Heart left ventricle (tissue), 16 donors: ENCODE measurements around the gene RPS29. TPM values are rescaled to one million over a fixed set of nuclear protein-coding genes. Genes with fewer than 3 reads are reported as not detected.
"Not testable (repeated sequence)": the region's sequence is repeated elsewhere in the genome, so short reads cannot be mapped to it uniquely, and the experiment has no call there.

Experiments used
- ATAC-seq, 4 donors: fragments of 200-7000 bp; cut with Tn5 transposase; one replicate each; pipeline ENCODE4 v1.9.1; 2020 to 2022; ENCODE audit warnings: moderate library complexity in 4 of 4, mild to moderate bottlenecking in 3 of 4, moderate number of reproducible peaks in 1 of 4
- DNase-seq, 5 donors: peaks; one replicate each; pipeline ENCODE4 v3.0.0-alpha.2; 2020
- H3K27ac ChIP-seq, 12 donors: fragments of 200-600 bp; sonication (generic) in 4 of 12; one replicate each; pipeline versions ENCODE4 v1.5.0 to v1.8.0; 2016 to 2022; ENCODE audit warnings: mild to moderate bottlenecking in 2 of 12
- H3K27me3 ChIP-seq, 9 donors: fragments of 200-600 bp; sonication (generic) in 2 of 9; one replicate each; pipeline versions ENCODE4 v1.5.1 to v1.8.0; 2016 to 2022; ENCODE audit warnings: mild to moderate bottlenecking in 3 of 9
- H3K36me3 ChIP-seq, 9 donors: fragments of 200-600 bp; sonication (generic) in 2 of 9; one replicate each; pipeline versions ENCODE4 v1.5.0 to v1.8.0; 2018 to 2022; ENCODE audit warnings: mild to moderate bottlenecking in 2 of 9
- H3K4me1 ChIP-seq, 12 donors: fragments of 200-600 bp; sonication (generic) in 4 of 12; one replicate each; pipeline versions ENCODE4 v1.5.0 to v1.8.0; 2016 to 2022; ENCODE audit warnings: mild to moderate bottlenecking in 3 of 12
- H3K4me3 ChIP-seq, 12 donors: fragments of 200-600 bp; sonication (generic) in 4 of 12; one replicate each; pipeline versions ENCODE4 v1.5.0 to v1.8.0; 2017 to 2022; ENCODE audit warnings: mild to moderate bottlenecking in 9 of 12, moderate library complexity in 4 of 12
- H3K9me3 ChIP-seq, 12 donors: fragments of 200-600 bp; sonication (generic) in 4 of 12; one replicate each; pipeline versions ENCODE4 v1.5.0 to v1.8.0; 2016 to 2022; ENCODE audit warnings: mild to moderate bottlenecking in 1 of 12
- POLR2A ChIP-seq, 2 donors: fragments of 450-650 bp; IDR thresholded peaks; one replicate each; pipeline ENCODE4 v1.6.1; 2017; ENCODE audit warnings: antibody characterized with exemption in 2 of 2, mild to moderate bottlenecking in 2 of 2, moderate library complexity in 2 of 2
- WGBS, 4 donors: extraction: QIAGEN DNeasy Blood & Tissue Kit in 2 of 4; methylation state at CpG; one replicate each; pipeline versions ENCODE4 v1.1.5 to v1.1.7; 2013 to 2018; 5-methylcytosine and 5-hydroxymethylcytosine counted together
- intact Hi-C, 10 donors: fragments of 100-400 bp; cut with DNase I; formaldehyde crosslinking; loops; one replicate each; pipeline versions ENCODE4 v1.11.1 to v1.14.2; 2022
- polyA plus RNA-seq, 2 donors: library from polyadenylated mRNA; stranded (reverse); fragments of 200-250 nt; gene quantifications; one replicate each; pipeline ENCODE4 v1.2.3, GENCODE V29; 2013
- total RNA-seq, 9 donors: library from RNA; depleted of rRNA in 2 of 9; stranded (reverse); fragments of >200 nt in 2 of 9; fragmentation: NEBNext Ultra II Directional in 3 of 9; extraction: Animal tissue kit (Norgen Biotek cat#: 25700) in 3 of 9; gene quantifications; one replicate each; pipeline versions ENCODE4 v1.1.0 to v1.2.4, GENCODE V29; 2016 to 2023
- TF ChIP-seq, protein P1 (sequence below), 12 donors: fragments of 200-600 bp; sonication (generic) in 4 of 12; IDR thresholded peaks; one replicate each; pipeline versions ENCODE4 v1.5.0 to v1.8.0; 2018 to 2022; ENCODE audit warnings: antibody characterized with exemption in 12 of 12, mild to moderate bottlenecking in 5 of 12
- donor health status: ischemic (EF 13 %, LVEDD 7.1; RV severe dilation, severe dysfunction).
- donor health status: healthy with polysubstance abuse.
- donor health status: DM: no; HTN: yes; CAD: no.
- donor health status: DM: no; HTN: no; CAD: no.
- donor health status: ischemic (EF 25% LVEDD 6.9; RV normal size, moderate dysfunction).
- donor health status: ischemic (EF 25% LVEDD 5.7; RV mildly dilated, moderate dysfunction).
- donor health status: healthy.
- donor health status: DM: yes; HTN: yes; CAD: no.
- donor health status: ischemic (EF 35%, LVEDD 5.7; RV mildly dilated, moderate dysfunction).
- donor health status: nonischemic (EF 11% LVEDD 7.7; RV severe dilation, severe dysfunction).
- donor health status: DM: yes; HTN: yes; CAD: no.
- donor health status: PGD.
- donor health status: ischemic (EF 29% LVEDD 5.4; RV normal size, mild dysfunction).
- donor health status: nonischemic (EF 23%, LVEDD 6.1; RV moderate dilation, normal function).

The RPS29 gene
- total and polyA plus RNA-seq, 11 donors, result 507 to 4,598 (median 922) TPM

- DNase-seq, result peak; percentile 98 to 99 (median 99)
- 0 to 1% (median 0%) methylated on average over 67 to 85 of the region's 85 CpGs for WGBS, 4 donors
- Histone ChIP-seq H3K27ac (peak within 1 kb of the TSS; percentile 86 to 98 (median 92)), H3K4me1 (peaks cover 0 to 57% (median 31%) of the 10 kb centered on the region in 12 donors), H3K27me3 (no peaks in the 10 kb centered on the region), H3K4me3 (peak within 1 kb of the TSS; percentile 60 to 96 (median 76)), H3K9me3 (no peaks in the 10 kb centered on the region), H3K36me3 (peaks cover 0 to 40% (median 33%) of the 10 kb centered on the region in 9 donors)
- intact Hi-C loops, result loop anchor here in 3 of 10 donors (2.0 to 5.0 kb wide), 2 partner anchors 22 to 33 kb away; partner anchors contain the start of genes RPS29 (in 3 of the 3) and LRR1 (in 1 of the 3)
- TF ChIP-seq, protein P1, sequence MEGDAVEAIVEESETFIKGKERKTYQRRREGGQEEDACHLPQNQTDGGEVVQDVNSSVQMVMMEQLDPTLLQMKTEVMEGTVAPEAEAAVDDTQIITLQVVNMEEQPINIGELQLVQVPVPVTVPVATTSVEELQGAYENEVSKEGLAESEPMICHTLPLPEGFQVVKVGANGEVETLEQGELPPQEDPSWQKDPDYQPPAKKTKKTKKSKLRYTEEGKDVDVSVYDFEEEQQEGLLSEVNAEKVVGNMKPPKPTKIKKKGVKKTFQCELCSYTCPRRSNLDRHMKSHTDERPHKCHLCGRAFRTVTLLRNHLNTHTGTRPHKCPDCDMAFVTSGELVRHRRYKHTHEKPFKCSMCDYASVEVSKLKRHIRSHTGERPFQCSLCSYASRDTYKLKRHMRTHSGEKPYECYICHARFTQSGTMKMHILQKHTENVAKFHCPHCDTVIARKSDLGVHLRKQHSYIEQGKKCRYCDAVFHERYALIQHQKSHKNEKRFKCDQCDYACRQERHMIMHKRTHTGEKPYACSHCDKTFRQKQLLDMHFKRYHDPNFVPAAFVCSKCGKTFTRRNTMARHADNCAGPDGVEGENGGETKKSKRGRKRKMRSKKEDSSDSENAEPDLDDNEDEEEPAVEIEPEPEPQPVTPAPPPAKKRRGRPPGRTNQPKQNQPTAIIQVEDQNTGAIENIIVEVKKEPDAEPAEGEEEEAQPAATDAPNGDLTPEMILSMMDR (IDR thresholded peaks at IDR 0.05), result peak in 8 of 12 donors; percentile 17 to 59 (median 32)
- TF ChIP-seq POLR2A (IDR thresholded peaks at IDR 0.05), result peak; percentile 64 to 92
- peak; percentile 99 to 100 (median 100) for ATAC-seq
Measured at GRCh38 chr14:49620182-49621113, 34.3 kb upstream of the RPS29 start, which contains the start of the genes MGAT2 and RPL36AL. Gene MGAT2 (plus strand): TSS chr14:49620799. CDS start chr14:49621269, 470 bp downstream. Gene RPL36AL (minus strand): TSS chr14:49620626. CDS start chr14:49619104, 1,522 bp downstream.

GRCh38 chr14:49619730-49620129, 33.5 kb upstream of the RPS29 start:
- H3K27ac ChIP-seq, result peak overlapping the region in 11 of 12 donors; percentile 86 to 98 (median 92)
- intact Hi-C loops, result loop anchor here in 3 of 10 donors (2.0 to 5.0 kb wide), 2 partner anchors 21 to 32 kb away; partner anchors contain the start of genes RPS29 (in 3 of the 3) and LRR1 (in 1 of the 3)
- peak overlapping the region; percentile 60 to 96 (median 76) for H3K4me3 ChIP-seq
- no peak for TF ChIP-seq POLR2A (IDR thresholded peaks at IDR 0.05)
- TF ChIP-seq, protein P1 (IDR thresholded peaks at IDR 0.05), result no peak
- peaks cover 0 to 56% (median 31%) of the 10 kb centered on the region in 12 donors for H3K4me1 ChIP-seq
- no peaks in the 10 kb centered on the region for H3K27me3 ChIP-seq
- ATAC-seq (no peak), DNase-seq (no peak)
- WGBS, 4 donors, result 1 to 3% (median 1%) methylated on average over 11 of the region's 11 CpGs
- H3K9me3 ChIP-seq, result no peaks in the 10 kb centered on the region
- H3K36me3 ChIP-seq, result peaks cover 0 to 39% (median 30%) of the 10 kb centered on the region in 9 donors

DNA sequence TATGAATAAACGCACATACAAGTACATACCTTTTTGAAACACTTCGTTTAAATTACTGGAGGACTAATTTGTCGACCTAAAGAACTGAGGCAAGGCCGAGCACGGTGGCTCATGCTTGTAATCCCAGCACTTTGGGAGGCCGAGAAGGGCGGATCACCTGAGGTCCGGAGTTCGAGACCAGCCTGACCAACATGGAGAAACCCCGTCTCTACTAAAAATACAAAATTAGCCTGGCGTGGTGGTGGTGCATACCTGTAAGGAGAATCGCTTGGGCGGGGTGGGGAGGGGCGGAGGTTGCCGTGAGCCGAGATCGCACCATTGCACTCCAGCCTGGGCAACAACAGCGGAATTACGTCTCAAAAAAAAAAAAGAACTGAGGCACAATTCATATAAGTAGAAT, 33.1 kb upstream of the RPS29 start:
- H3K4me1 ChIP-seq, result peaks cover 0 to 52% (median 31%) of the 10 kb centered on the region in 12 donors
- intact Hi-C loops, ATAC-seq, H3K9me3 ChIP-seq, DNase-seq, H3K27me3 ChIP-seq: not testable (repeated sequence)
- peak overlapping the region in 2 of 12 donors; percentile 92 to 98 for H3K27ac ChIP-seq
- H3K4me3 ChIP-seq, result peak overlapping the region in 11 of 12 donors; percentile 60 to 96 (median 79)
- peaks cover 0 to 42% (median 30%) of the 10 kb centered on the region in 9 donors for H3K36me3 ChIP-seq
- WGBS, 4 donors, result 59 to 80% (median 74%) methylated on average over 19 of the region's 19 CpGs

DNA sequence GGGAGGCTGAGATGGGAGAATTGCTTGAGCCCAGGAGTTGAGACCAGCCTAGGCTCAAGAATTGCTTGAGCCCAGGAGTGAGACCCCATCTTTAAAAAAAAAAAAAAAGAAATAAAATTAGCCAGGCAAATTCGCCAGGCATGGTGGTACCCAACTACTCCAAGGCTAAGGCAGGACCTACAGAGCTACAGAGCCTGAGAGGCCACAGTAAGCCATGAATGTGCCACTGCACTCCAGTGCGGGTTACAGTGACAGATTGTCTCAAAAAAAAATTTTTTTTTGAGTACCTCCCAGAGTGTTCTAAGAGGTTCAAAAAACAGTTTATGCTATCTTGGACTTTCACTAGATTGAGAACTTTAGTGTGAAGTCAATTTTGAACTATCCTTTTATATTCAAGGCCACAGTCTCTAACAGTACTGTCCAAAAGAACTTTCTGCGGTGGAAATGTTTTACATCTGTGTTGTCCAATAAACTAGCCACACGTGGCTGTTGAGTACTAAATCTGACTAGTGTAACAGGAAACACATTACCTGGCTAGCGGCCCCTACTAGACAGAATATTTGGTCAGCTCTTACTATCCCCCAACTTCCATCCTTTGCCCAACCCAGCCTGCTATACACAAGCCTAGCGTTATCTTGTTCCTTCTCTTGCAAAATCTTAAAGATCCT, 31.8 kb upstream of the RPS29 start:
- Histone ChIP-seq H3K9me3 (no peaks in the 10 kb centered on the region), H3K27me3 (no peaks in the 10 kb centered on the region), H3K4me3 (no peak overlapping the region), H3K27ac (no peak overlapping the region), H3K4me1 (peaks cover 0 to 39% (median 25%) of the 10 kb centered on the region in 12 donors), H3K36me3 (peaks cover 0 to 36% (median 23%) of the 10 kb centered on the region in 9 donors)
- intact Hi-C loops, result no loop called here
- ATAC-seq (no peak), DNase-seq (no peak)
- TF ChIP-seq, protein P1 (IDR thresholded peaks at IDR 0.05), result no peak
- TF ChIP-seq POLR2A (IDR thresholded peaks at IDR 0.05), result no peak
- 88 to 92% (median 90%) methylated on average over 6 of the region's 6 CpGs for WGBS, 4 donors
